Measurements from ENCODE around the gene PSMD9. TPM values are rescaled to one million over a fixed set of nuclear protein-coding genes. Genes with fewer than 3 reads are reported as not detected.
"Not testable (repeated sequence)": the region's sequence is repeated elsewhere in the genome, so short reads cannot be mapped to it uniquely, and the experiment has no call there.

The PSMD9 gene
- total RNA-seq, 1 donor from 2014 or later = 58.2 TPM

DNA sequence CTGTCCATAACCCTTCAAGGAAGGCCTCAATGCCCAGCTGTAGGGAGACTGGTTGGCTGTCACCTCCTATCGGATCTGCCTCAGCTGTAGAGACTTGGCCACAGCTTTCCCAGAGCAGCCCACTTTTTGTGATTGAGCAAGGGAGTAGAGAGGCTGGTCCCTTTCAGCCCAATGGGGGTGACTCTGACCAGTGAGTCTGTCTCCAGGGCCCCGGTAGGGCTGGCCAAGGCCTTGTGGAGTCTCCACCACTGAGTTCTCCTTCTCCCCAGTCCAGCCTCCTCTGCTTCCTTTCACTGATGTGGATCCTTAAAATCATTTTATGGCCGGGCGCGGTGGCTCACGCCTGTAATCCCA is 15.4 kb upstream of the PSMD9 start:
- DNase-seq = no peak

DNA sequence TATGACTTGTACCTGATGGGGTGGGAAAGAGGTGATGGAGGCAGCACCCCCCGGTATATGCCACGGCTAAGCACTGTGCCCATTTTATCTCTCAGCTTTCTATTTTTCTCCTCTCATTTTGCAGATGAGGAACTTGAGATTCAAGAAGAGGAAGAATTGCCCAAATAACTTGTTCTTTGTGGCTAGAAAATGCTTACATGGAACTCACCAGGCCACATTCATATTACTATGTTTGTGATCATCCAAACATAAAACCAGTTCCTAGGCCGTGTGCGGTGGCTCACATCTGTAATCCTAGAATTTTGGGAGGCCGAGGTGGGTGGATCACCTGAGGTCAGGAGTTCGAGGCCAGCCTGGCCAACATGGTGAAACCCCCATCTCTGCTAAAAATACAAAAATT is 14.5 kb upstream of the PSMD9 start:
- no peak for DNase-seq

DNA sequence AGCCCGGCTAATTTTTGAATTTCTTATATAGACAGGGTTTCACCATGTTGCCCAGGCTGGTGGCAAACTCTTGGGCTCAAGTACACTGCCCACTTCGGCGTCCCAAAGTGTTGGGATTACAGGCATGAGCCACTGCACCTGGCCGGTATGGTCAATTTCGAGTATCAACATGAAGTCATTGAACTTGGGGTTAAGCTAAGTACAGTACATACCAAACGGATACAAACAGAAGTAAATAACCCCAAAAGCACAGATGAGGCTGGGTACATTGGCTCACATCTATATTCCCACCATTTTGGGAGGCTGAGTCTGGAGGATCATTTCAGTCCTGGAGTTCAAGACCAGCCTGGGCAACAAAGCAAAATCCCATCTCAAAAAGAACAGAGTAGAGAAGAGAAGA is 13.0 kb upstream of the PSMD9 start:
- DNase-seq = no peak

DNA sequence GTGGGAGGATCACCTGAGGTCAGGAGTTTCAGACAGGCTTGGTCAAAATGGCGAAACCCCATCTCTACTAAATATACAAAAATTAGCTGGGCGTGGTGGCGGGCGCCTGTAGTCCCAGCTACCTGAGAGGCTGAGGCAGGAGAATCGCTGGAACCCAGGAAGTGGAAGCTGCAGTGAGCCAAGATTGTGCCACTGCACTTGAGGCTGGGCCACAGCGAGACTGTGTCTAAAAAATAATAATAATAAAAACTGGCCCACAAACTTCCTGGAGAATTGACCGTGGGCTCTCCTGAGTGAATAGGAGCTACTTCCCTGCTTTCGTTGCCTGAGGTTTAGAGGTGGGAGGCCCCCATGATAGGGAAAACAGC is 12.5 kb upstream of the PSMD9 start:
- not testable (repeated sequence) for DNase-seq

DNA sequence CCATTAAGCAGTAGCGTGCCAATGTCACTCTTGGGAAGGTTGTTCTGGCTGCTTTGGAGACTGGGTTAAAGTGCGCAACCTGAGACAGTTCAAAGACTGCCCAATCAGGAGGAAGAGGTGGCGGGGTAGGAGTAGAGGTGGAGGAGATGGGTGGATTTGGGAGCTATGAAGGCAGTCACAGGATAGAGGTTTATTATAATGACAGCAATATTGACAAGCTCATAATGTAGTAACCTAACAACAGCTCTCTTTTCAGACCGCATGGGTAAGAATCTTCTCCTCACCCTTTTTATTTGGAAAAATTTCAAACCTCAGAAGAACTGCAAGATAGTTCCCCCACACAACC is 5.3 kb upstream of the PSMD9 start:
- DNase-seq = no peak

DNA sequence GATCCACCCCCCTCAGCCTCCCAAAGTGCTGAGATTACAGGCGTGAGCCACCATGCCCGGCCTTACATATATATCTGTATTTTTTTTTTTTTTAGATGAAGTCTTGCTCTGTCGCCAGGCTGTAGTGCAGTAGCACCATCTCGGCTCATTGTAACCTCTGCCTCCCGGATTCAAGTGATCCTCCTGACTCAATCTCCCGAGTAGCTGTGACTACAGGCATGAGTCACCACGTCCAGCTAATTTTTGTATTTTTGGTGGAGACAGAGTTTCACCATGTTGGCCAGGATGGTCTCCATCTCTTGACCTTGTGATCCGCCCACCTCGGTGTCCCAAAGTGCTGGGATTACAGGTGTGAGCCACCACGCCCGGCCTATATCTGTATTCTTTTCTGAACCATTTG is 3.5 kb upstream of the PSMD9 start:
- DNase-seq = not testable (repeated sequence)

DNA sequence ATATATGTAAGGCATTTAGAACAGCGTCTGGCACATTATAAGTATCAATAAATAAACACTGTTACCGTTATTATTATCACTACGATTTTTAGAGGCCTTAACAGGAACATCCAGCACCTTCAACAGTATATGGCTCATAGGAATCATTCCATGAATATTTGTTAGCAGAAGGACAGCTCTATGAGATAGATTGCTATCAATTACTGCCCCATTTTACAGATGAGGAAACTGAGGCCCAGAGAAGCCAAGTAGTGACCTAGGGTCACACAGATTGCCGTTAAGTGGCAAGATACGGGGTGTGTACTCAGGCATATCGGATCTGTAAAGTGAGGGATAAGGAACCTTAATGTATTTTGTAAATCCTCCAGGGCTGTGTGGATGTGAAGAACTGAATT is 510 bp upstream of the PSMD9 start:
- DNase-seq = no peak

DNA sequence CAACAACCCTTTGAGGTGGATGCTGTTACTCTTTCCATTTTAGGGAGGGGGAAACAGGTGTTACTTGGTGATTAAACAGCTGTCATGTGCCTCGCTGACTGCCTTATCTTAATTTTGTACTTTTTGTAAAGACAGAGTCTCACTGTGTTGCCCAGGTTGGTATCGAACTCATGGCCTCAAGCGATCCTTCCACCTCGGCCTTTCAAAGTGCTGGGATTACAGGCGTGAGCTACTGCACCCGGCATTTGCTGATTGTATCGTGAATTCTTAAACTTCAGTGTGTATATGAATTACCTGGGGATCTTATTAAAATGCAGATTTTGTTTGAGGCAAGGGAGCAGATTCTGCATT is 659 bp downstream of the PSMD9 start:
- no peak for DNase-seq

DNA sequence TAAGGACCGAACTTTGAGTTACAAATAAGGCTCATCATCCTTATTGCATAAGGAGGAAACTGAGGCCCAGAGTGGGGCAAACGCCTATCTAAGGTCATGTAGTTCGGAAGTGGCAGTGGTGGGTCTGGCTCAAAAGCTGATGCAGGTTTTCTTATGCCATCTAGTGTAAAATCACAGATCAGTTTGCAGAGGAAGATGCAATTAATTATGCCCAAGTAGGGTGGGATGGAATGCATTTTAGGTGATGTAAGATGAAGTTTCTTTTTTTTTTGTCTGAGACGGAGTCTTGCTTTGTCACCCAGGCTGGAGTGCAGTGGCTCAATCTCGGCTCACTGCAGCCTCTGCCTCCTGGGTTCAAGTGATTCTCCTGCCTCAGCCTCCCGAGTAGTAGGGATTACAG is 1.1 kb downstream of the PSMD9 start:
- not testable (repeated sequence) for DNase-seq

DNA sequence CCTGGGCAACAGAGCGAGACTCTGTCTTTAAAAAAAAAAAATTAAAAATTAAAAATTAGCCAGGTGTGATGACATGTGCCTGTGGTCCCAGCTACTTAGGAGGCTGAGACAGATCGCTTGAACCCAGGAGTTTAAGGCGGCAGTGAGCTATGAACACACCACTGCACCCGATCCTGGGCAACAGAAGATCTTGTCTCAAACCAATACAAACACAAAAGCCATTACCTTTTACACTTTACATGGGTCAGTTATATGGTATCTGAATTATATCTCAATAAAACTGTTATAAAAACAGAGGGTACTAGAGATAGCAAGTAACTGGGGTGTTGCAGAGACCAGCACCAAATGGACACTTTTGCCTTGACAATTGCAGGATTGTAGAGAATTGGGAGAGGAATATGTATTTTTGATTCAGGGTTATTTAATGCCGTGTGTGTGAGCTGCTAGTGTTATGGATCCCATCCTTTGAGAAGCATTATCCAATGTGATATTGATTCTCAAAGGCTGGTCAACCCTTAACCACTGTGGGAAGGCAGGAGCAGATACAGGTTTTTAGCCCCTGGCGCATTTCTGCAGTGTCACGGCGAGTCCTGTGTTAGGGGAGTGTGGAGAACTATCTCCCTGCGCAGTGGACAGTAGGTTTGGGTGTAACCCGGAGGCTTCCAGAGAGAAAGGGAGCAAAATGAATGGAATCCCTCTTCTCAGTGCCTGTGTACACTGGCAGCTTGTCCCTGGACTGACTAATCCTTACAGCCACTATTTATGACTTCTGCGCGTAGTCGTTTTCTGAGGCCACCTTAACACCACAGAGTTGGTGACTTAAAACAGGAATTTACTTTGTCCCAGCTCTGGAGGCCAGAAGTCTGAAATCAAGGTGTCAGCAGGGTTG is 4.3 kb downstream of the PSMD9 start:
- DNase-seq = no peak

DNA sequence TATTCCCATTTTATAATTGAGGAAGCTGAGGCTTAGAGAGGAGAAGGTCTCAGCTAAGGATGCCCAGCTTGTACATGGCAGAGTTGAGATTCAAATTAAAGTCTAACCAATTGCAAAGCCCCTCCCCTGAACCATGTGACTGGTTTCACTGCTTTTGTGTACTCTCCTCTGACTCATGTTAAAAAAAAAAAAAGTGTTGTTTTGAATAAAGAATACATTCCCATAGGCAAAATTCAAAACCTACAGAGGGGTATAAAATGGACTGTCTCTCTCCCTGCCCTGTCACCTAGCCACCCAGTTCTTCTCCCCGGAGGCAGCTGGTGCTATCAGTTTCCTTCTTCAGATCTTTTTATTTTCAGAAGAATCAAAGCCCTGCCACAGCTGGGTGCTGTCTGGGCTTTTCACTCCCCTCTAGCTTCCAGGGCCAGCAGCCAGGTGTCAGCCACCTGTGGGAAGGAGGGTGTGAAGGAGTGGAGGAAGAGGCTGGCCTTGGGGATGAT is 5.4 kb downstream of the PSMD9 start:
- DNase-seq = no peak

DNA sequence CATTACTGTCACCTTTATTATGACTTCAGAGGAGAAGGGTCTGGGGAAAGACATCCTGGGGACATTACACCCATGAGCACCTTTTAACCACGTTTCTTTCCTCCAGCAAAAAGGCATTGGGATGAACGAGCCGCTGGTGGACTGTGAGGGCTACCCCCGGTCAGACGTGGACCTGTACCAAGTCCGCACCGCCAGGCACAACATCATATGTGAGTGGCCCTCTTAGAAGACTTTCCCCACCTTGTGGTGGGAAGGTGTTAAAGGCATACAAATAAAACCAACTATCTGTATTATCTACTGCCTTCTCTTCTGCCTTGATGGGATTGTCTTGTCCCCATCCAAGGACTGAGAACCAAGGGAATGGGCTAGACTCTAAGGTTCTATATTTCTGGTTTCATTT is 6.0 kb downstream of the PSMD9 start:
- DNase-seq = peak; percentile 36

DNA sequence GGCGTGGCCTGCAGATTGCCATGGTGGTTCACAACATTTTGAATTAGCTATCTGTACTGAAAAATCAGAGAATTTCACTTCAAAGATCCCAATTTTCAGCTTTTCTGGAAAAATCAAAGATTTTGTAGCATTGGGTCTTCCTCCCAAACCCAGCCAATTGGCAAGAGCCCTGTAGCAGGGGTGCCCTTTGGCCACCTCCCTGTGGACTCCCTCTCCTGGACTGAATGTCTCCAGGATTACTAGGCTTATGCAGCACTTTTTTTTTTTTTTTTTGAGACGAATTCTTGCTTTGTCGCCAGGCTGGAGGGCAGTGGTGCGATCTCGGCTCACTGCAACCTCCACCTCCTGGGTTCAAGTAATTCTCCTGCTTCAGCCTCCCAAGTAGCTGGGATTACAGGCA is 9.7 kb downstream of the PSMD9 start:
- no peak for DNase-seq

DNA sequence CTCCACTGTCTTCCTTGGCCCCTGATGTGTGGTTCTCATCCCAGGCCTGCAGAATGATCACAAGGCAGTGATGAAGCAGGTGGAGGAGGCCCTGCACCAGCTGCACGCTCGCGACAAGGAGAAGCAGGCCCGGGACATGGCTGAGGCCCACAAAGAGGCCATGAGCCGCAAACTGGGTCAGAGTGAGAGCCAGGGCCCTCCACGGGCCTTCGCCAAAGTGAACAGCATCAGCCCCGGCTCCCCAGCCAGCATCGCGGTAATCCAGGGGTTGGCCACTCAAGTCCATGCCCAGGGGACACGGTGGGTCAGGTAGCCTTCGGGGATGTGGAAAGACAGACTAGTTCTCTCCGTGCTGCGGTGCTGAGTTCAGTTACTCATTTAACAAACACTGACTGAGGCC is 11.0 kb downstream of the PSMD9 start:
- DNase-seq = no peak

DNA sequence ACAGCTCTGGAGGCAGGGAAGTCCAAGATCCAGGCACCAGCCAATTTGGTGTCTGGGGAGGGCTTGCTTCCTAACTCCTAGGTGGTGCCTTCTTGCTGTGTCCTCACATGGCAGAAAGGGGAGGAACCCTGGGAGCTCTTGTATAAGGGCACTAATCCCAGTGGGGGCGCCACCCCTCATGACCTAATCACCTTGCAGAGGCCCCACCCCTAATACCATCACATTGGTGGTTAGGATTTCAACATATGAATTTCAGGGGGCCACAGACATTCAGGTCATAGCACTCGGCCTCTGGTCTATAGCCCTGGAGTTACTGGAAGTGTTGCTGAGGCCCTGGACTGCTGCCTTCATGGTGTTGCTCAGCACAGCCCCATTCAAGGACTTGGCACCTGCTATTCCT is 14.6 kb downstream of the PSMD9 start:
- DNase-seq = no peak

DNA sequence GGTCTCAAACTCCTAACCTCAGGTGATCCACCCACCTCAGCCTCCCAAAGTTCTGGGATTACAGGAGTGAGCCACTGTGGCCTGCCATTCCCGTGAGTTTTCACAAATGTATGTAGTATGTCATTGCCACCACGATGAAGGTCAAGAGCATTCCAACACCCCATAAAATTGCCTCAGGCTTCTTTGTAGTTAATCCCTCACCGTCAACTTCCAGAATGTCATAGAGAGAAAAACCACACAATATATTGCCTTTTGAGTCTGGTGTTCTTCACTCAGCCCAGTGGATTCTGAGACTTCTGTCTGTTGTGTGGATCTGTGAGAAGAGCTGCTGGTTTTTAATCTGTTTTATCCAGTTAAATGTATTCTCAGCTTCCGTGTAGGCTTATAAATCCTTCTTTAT is 17.2 kb downstream of the PSMD9 start:
- DNase-seq = no peak

DNA sequence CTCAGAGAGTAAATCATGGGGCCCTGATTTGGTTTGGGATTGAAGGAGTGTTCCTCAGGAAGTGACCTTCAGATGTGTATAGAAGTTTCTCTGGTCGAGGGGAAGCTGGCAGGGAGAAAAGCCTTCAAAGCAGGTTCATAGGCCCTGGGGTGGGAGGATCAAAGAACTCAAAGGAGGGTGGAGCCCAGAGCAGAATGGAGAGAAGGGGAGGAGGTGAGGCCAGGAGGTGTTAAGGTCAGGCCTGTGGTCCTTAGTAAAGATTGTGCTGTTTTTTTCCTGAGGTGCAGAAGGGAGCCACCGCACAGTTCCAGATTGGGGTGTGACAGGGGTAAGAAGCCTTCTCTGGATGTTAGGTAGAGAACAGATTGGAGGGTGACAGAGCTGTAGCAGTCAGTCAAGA is 20.1 kb downstream of the PSMD9 start:
- no peak for DNase-seq

DNA sequence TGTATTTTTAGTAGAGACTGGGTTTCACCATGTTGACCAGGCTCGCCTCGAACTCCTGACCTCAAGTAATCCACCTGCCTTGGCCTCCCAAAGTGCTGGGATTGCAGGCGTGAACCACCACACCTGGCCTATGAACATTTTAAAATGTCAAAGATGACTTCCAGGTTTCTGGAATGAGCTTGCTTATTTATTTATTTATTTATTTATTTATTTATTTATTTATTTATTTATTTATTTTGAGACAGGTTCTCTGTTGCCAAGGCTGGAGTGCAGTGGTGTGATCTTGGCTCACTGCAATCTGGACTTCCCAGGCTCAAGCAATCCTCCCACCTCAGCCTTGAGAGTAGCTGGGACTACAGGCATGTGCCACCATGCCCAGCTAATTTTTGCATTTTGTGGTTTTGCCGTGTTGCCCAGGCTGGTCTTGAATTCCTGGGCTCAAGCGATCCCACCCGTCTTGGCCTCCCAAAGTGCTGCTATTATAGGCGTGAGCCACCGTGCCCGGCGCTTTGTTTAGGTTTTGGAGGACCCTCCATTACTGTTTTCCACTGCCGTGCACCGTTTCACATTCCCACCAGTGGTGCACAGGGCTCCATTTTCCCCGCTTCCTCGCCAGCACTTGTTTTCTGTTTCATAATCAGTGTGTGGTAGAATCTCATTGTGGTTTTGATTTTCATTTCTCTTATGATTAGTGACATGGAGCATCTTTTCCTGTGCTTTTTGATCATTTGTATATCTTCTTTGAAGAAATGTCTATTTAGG is 23.4 kb downstream of the PSMD9 start:
- no peak for DNase-seq

DNA sequence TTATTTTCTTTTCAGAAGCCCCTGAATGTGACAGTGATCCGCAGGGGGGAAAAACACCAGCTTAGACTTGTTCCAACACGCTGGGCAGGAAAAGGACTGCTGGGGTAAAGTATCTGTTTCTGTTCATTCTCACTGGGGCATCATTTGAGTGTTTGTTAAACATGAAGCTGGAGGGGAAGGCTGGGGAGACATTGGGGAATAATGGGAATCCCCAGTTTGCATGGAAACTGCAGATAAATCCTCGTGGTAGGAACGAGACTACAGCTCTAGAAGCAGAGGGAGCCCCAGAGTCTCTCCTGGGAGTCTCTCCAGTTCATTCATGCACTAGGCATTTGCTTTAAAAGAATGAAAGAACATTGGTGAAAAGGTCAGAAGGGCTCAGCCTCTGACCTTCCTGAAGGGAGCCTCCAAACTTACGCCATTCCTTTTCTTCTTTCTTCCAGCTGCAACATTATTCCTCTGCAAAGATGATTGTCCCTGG is 27.3 kb downstream of the PSMD9 start:
- DNase-seq = no peak

DNA sequence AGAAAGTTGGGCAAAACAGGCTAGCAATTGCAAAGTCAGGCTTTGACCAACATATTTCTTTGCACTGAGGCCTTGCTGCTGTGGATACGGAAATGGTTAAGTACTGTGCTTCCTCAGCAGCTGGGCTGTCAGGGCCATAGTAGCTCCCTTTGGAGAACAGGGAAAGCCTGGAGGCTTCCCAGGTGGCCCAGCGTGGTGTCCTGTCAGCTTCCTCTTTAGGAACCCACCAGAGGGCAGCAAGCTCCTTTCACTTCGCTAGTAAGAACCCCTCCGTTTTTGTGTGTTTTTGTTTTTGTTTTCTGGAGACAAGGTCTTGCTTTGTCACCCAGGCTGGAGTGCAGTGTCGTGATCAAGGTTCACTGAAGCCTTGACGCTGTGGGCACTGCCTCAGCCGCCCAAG is 28.1 kb downstream of the PSMD9 start:
- DNase-seq = peak; percentile 25

DNA sequence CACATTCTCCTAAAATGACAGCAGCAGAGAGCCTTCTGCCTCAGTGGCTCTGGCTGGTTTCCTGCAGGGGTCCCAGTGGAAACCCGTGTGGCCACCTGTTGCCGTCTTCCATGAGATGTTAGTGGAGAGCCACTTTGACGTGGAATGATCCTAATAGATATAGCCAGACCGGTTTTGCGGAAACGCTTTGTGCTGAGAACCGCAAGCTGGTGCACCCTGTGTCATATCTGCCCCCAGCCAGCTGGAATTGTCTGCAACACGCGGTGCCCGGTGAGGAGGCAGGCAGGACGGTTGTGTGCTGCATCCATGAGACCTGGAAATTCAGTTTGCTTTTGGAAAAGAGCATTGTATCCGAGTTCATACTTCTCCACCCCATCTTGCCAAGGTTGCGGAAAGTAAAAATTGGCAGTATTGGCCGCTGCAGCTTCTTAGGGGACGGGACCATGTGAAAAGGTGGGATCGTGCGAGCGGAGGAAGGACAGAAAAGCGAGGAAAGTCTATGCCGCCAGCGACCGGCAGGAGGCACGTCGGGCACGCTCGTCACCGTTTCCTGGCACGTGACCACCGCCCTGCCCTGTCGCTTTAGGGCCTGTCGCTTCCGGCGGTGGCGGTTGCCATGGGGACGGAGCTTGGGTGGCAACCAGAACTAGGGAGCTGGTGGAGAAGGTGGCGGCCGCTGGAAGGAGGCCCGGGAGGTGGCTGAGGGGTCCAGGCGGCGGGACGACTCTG is 29.5 kb downstream of the PSMD9 start, which contains the start of gene CFAP251:
CFAP251 (plus strand) TSS at position 643 of the 729 bp plus-strand sequence. CDS start 2,714 bp downstream, outside the sequence.
- peak; percentile 95 for DNase-seq

DNA sequence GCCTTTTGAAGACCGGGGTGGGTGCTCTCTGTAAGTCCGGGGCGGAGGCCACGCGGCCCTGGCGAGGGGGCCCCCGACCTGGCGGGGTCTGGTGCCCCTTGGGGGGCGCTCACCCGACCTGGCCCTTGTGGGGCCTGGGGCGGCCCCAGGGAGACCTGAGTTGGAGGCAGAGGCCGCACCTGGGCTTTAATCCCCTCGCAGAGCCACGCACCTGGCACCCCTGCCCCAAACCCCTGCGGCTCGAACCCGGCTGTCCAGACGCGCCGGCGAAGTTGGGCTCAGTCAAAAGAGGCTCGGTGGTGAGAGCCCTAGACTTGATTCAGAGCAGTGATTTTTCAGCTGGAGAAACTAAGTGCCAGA is 30.1 kb downstream of the PSMD9 start:
- DNase-seq = no peak

DNA sequence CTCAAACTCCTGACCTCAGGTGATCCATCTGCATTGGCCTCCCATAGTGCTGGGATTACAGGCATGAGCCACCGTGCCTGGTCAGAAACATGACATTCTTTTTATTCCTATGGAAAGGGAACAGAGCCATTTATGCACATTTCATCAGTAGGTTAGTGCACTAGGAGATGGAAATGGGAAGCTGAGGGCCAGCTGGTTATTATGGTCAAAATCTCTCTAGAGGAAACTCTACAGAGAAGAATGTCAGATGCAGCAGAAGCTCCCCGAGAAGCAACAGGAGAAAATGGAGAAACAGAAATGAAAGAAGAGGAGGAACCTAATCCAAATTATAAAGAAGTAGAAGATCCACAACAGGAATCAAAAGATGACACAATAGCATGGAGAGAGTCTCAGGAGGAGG is 32.5 kb downstream of the PSMD9 start:
- no peak for DNase-seq
